ENCODE data around the gene RBMX. TPM values are rescaled to one million over a fixed set of nuclear protein-coding genes. Genes with fewer than 3 reads are reported as not detected.
"Not testable (repeated sequence)": the region's sequence is repeated elsewhere in the genome, so short reads cannot be mapped to it uniquely, and the experiment has no call there.

The RBMX gene
- total RNA-seq, 1 experiment from 2014 or later: 273 TPM

DNA sequence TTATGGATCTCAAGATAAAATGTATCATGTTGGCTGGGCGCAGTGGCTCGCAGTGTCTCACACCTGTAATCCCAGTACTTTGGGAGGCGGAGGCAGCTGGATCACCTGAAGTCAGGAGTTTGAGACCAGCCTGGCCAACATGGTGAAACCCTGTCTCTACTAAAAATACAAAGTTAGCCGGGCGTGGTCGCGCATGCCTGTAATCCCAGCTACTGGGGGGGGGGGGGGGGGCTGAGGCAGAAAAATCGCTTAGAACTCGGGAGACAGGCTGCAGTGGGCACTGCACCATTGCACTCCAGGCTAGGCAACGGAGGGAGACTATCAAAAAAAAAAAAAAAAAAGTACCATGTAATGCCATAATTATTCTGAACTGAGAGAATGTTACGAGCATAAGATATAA lies 2.1 kb downstream of the RBMX start:
- no peak for DNase-seq (ENCODE audit: low read depth)

DNA sequence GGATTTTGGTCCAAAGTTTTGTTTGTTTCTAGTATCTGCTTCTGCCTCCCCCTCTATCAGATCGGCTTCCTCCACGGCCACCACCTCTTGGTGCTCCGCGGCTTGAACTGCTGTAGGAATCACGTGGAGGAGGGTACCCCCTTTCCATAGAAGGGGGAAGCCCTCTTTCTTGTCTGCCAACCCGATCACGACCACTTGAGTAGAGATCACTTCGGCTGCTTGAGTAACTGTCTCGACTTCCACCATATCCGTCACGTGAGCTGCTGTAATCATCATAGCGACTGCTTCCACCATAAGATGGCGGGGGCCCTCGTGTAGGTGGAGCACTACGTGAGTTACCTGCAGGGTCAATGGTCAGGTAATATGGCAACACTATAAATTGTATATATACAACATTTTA lies 6.4 kb downstream of the RBMX start:
- DNase-seq (ENCODE audit: low read depth): not testable (repeated sequence)

GRCh38 chrX:136873210-136873609 lies 7.3 kb downstream of the RBMX start:
- DNase-seq (ENCODE audit: low read depth): not testable (repeated sequence)

DNA sequence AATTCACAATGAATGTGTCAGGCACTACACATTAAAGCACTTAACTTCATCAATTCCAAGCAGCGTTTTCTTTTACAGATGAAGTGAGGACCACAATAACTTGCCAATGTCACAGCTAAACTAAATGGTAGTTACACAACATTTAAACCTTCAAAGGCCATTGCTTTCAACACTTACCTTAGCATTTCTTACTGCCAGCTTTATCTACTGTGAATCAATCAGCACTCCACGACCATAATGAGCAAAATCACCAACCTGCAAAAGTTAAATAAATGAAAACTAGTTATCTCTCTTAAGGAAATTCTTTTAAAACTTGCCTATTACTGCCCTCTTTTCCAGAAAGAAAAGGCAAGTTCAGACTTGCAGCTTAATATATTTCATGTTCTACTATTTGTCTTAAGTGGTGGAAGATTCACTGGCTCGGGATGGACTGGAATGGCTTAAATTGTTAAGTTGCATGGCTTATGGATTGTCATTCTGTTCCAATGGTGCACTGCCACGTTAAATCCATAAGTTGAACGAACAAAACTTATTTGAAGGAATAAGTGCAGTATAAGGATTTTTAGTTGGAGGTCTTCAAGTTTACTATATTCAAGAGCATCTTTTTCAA lies 8.3 kb downstream of the RBMX start:
- no peak for DNase-seq (ENCODE audit: low read depth)

- no peak for DNase-seq (ENCODE audit: low read depth)
Observed at GRCh38 chrX:136870064-136870463, 10.5 kb downstream of the RBMX start.

DNA sequence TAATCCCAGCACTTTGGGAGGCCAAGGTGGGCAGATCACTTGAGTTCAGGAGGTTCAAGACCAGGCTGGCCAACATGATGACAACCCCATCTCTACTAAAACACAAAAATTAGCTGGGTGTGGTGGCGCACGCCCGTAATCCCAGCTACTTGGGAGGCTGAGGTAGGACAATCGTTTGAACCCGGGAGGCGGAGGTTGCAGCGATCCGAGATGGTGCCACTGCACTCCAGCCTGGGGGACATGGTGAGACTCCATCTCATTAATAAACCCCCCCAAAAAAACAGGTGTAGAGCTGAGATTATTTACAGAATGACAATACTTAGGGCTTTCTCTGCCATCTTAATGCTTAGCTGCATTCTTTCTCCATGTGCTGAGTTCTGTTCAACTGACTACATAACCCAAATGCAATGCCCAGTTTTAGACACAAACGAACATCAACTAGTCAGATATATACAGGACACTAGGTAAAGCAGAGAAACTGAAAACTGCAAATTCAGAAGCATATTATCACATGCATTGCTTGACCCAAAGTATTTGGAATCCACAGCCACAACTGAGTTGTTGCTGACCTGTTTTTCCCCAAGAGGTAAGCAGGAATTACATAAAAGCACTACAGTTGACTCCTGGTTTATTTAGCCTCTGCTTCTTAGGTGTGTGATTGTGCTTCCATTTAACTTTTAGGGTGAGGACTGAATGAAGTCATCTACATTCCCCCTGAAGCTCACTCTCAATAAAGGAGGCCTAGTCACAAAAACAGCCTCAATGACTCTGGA lies 12.1 kb downstream of the RBMX start:
- no peak for DNase-seq (ENCODE audit: low read depth)

GRCh38 chrX:136867518-136867917 lies 13.0 kb downstream of the RBMX start:
- DNase-seq (ENCODE audit: low read depth): no peak

GRCh38 chrX:136867096-136867491 lies 13.4 kb downstream of the RBMX start:
- no peak for DNase-seq (ENCODE audit: low read depth)

- no peak for DNase-seq (ENCODE audit: low read depth)
Observed at GRCh38 chrX:136866337-136867095, 14.0 kb downstream of the RBMX start.

DNA sequence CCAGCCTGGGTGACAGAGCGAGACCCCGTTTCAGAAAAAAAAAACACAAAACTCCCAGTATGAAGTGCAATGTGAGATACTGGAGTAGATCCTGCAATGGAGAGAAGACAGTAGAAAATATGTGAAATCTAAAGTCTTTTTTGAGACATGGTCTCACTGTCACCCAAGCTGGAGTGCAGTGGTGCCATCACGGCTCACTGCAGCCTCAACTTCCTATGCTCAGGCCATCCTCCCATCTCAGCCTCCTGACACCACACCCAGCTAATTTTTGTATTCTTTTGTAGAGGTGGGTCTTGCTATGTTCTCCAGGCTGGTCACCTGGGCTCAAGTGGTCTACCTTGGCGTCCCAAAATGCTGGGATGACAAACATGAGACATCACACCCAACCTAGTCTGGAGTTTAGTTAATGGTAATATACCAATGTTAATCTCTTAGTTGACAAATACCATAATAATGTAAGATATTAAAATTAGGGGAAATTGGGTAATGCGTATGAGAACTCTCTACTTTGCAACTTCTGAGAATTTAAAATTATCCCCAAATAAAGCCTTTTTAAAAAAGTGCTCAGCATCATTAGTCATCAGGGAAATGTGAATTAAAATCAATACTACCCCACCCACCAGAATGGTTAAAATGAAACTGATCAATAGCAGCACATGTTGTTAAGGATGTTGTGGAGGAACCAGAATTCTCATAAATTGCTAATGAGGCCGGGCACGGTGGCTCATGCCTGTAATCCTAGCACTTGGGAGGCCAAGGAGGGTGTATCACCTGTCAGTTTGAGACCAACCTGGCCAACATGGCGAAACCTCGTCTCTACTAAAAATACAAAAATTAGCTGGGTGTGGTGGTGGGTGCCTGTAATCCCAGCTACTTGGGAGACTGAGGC lies 15.0 kb downstream of the RBMX start:
- no peak for DNase-seq (ENCODE audit: low read depth)

GRCh38 chrX:136863826-136864225 lies 16.7 kb downstream of the RBMX start:
- DNase-seq (ENCODE audit: low read depth): no peak

DNA sequence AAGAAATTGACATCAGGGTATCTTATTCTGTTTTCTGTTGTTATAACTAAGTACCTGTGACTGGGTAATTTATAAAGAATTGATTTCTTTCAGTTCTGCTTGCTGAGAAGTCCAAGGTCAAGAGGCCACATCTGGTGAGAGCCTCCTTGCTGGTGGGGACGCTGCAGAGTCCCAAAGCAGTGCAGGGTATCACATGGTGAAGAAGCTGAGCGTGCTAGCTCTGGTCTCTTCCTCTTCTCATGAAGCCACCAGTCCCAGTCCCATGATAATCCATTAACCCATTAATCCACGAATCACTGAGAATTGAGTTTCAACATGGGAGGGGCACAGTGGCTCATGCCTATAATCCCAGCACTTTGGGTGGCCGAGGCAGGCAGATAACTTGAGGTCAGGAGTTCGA lies 18.0 kb downstream of the RBMX start:
- DNase-seq (ENCODE audit: low read depth): no peak

DNA sequence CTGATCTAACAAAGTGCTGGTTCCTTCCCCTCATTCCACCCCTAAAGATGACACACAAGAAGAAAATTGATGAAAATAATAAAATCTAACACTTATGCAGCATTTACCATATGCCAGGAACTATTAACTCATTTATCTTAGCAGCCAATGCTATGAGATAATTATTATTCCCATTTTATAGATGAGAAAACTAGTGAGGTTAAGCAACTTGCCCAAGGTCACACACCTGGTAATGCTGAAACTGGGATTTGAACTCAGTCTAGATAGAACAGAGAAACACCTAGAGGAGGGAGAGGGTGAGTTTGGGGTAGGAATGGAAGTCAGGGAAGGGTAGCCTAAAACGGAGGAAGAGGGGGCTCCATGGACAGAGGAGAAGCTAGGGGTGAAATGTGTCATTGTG lies 18.6 kb downstream of the RBMX start:
- no peak for DNase-seq (ENCODE audit: low read depth)

DNA sequence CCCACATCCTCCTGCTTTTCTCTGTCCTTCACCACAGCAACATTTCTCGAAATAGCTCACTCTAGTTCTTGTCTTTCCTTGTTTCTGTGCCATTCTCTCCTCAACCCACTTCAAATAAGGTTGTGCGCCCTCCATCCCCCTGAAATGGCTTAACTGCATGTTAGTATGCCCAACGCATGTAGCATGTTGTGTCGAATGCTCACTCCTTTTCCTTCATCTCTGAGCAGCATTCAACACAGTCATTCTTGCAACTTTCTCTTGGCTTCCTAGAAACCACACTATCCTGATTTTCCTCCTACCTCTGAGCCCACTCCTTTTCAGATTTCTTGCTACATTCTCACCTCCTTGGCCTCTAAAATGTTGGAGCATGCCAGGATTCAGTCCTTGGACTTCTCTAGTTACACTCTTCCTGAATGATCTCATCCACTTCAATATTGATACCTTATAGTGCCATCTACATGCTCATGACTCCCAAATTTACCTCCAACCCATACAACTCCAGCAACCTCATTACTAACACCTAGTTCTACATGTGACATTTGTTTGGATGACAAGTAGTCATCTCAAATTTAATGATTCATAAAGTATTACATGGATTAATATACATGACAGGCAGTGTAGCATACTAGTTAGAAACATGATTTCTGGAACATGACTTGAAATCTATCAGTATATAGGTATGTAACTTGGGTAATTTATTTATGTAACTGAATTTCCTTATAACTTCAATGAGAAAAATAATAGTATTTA lies 22.3 kb downstream of the RBMX start:
- DNase-seq (ENCODE audit: low read depth): no peak

DNA sequence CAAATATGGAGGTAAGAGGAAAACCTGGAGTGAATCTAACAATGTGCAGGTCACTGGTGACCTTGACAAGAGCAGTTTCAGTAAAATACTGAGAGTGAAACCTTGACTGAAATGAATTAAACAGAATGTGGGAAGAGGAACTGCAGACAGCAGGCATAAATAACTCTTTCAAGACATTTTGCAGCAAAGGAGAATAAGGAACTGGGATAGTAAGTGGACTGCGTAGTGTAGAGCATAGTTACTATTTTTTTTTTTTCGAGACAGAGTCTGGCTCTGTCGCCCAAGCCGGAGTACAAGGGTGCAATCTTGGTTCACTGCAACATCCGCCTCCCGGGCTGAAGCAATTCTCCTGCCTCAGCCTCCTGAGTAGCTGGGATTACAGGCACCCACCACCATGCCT lies 24.0 kb downstream of the RBMX start:
- DNase-seq (ENCODE audit: low read depth): no peak

DNA sequence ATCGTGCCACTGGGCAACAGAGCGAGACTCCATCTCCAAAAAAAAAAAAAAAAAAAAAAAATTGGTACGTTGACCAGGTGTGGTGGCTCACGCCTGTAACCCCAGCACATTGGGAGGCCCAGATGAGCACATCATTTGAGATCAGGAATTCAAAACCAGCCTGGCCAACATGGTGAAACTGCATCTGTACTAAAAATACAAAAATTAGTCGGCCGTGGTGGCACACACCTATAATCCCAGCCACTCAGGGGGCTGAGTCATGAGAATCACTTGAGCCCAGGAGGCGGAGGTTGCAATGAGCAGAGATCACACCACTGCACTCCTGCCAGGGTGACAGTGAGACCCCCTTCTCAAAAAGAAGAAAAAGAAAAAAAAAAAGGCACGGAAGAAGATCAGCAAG lies 24.5 kb downstream of the RBMX start:
- DNase-seq (ENCODE audit: low read depth): no peak

DNA sequence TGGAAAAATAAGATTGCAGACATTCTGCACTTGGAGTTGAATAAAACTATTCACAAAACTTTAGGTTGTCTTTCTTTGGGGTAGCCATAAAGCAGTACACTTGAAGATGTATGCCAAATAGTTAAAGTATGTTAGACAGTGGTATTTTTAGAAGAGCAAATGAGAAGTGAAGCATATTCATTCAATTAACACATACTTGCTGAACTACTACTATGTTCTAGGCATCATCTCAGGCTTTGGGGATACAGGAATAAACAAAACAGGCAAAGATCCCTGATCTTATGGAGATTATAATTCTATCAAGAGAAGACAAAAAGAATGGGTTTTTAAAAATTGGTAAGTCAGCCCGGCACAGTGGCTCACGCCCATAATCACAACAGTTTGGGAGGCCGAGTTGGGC lies 29.0 kb downstream of the RBMX start:
- no peak for DNase-seq (ENCODE audit: low read depth)

- DNase-seq (ENCODE audit: low read depth): no peak
Observed at GRCh38 chrX:136850441-136851175, 29.9 kb downstream of the RBMX start.

GRCh38 chrX:136849395-136849794 lies 31.1 kb downstream of the RBMX start:
- no peak for DNase-seq (ENCODE audit: low read depth)

GRCh38 chrX:136847874-136848273 lies 32.7 kb downstream of the RBMX start:
- no peak for DNase-seq (ENCODE audit: low read depth)
